HPDE6-E6E7 (cell line): ENCODE results near the gene AQP2.
A peak's percentile ranks its signal among the peaks of the same experiment; 100 is the strongest.

ENCODE experiments used
- DNase-seq: peaks from one replicate; pipeline ENCODE4 v3.0.0; 2011; ENCODE audit warnings: missing footprints; ENCODE audit errors: extremely low spot score

AQP2 gene

DNA sequence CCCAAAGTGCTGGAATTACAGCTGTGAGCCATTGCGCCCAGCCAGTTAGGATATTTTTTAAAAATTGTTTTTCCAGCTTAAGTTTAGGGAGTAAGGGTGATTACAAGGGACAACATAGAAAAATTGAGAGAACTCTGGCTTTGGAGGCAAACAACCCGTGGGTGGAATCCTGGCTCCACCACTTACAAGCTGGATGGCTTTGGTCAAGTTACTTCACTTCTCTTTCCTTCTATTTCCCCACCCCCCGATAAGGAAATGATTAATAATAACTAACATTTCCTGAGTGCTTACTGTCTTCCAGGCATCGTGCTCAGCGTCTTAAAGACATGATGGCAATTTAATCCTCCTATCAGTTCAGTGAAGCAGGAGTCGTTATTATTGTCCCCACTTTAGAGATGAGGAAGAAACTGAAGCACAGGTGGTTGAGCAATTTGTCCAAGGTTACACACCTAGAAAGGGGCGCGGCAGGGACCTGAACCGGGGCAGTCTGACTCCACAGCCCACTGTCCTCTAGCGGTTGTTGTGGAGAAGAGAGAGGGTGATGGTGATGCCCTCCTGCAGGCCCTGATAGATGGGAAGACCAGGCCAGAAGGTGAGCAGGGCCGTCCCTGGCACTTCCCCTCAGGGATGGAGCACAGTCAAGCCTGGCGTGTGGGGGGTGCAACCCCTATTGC, 30.2 kb upstream of the AQP2 start:
- DNase-seq, result no peak

DNA sequence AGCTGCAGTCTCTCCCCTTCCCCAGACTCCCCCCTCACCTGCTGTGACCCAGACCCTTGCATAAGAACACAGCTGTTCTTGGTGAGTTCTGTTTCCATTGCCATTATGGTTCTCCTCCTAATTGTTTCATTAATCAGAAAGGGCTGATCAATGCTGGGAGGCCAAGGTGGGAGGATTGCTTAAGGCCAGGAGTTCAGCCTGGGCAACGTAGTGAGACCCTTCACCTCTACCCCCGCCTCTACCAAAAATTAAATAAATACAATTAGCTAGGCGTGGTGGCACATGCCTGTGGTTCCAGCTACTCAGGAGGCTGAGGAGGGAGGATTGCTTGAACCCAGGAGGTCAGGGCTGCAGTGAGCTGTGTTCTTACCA, 29.6 kb upstream of the AQP2 start:
- DNase-seq, result no peak

DNA sequence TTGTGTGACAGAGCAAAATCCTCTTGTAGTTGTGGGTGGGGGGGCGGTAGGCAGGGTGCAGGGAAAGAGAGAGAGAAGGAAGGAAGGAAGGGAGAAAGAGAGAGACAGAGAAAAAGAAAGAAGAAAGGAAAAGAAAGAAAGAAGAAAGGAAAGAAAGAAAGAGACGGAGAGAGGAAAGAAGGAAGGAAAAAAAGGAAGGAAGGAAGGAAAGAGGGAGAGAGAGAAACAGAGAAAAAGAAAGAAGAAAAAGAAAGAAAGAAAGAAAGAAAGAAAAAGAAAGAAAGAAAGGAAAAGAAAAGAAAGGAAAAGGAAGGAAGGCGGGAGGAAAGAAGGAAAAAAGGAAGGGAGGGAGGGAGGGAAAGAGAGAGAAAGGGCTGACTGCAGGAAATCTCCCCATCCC, 29.2 kb upstream of the AQP2 start:
- DNase-seq, result no peak

DNA sequence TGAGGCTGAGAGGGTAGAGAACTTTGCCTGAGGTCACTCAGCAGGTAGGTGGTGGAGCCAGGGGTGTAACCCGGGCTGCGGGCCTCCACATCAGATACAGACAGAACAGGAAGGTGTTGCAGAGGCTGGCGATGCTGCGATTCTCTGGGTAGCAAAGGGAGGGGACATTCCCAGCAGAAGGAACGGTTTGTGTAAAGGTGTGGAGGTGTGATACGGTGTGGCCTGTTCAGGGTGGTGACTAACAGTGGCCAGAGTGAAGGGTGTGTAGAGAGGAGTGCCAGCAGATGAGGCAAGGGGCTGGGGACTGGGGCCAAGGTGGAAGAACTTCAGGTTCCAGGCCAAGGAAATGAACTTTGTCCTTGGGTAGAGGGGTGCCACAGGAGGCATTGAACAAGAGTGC, 28.6 kb upstream of the AQP2 start:
- DNase-seq, result no peak

DNA sequence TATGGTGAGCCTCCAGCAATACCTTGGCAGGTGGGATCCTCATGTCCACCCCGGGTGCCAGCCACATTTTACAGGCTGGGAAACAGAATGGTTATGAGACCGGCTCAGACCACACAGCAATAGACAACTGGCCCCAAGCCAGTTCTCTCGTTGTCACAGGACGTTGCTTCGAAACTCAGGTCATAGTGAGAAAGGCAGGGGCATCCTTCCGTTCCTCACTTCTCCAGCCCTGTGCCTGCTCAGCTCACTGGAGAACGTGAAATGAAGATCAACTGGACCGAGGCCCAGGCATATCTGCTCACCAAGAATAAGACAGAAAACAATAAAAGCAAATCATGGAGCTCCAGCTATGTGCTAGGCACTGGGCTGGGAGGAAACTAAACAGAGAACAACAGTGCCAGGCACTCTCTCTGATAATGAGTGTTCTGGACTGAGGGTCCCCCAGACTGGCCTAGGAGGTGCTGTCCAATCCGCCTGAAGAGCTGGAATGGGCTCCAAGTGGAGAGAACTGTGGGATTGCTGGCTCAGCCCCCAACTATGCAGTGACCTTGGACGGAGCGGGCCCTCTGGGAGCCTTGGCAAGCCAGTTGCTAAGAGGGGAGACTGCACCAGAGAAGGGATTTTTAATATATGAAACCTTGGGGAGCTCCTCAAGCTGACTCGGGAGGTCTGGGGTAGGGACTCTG, 28.0 kb upstream of the AQP2 start:
- no peak for DNase-seq

DNA sequence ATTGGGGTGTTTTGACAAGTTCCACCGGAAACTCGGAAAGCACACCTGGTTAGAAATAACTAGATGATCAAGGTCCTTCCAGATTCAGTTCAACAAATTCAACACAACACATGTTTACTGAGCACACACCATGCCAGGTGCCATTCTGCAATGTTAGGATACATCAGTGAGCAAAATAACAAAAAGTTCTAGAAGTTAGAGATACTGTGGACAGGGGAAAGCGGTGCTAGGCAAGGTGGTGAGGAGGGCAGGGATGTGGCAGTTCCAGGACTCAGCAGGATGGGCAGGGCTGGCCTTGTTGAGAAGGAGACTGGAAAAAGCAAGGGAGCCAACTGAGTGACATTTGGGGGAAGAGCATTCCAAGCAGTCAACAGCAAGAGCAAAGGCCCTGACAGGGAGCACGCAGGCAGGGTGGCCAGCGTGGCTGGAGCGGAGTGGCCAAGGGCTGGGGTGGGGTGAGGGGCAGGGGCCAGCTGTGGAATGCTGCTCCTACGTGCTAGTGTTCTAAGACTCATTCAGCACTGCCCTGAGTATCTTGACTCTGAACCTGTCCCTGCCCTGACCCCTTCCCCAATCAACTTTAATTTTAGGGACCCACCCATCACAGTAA, 27.4 kb upstream of the AQP2 start:
- no peak for DNase-seq

DNA sequence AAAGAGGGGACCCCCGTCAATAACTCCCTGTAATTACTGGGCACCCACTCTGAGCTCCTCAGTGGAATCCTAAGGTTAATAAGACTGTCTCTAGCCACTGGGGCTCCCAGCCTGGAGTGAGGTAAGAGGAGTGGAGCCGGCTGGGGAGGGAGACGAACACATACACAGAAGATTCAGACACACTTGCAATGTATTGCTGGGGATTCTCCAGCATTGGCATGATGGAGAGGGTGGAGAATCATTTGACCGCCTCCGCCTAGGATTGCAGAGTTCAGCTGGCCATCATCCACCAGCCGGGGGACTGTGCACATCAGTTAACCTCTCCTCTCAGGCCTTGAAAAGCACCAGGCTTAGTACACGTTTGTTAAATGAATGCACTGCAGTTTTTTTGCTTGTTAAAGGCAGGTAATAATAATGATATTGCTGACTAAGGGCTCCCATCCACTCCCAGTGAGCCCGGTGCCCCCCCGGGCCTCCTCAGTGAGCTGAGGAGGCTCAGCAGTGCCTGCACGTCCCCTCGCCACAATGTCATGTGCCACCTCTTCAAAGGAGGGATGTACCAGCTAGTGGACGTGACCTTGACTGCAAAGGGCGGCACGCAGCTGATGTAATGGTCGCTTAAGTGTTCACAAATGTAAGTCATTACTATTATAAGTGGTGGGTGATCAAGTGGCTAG, 26.5 kb upstream of the AQP2 start:
- DNase-seq, result no peak

DNA sequence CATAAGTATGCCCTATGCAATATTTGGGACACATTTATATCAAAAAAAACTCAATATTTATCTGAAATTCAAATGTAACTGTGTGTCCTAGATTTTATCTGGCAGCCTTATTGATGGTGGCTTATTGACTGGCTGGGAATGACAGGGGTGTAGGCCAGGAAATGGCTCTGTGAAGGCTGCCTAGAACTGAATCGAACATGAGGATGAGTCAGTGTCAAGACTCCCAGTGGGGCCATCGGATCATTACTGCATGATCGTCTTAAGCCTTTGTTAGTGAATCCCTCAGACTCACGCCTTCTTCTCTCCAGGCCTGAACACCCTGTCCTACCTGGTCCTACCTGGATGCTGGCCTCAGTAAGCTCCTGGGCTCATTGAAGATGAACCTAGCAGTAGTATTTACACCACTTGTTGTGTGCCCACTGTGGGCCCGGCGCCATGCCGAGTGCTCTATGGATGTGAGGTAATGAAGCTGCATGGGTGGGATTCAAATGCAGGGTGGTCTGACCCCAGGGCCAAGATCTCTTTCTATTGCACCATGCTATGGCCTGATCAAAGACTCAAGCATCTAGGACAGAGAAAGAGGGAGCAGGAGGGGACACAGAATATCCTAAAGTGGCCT, 25.8 kb upstream of the AQP2 start:
- DNase-seq, result no peak

DNA sequence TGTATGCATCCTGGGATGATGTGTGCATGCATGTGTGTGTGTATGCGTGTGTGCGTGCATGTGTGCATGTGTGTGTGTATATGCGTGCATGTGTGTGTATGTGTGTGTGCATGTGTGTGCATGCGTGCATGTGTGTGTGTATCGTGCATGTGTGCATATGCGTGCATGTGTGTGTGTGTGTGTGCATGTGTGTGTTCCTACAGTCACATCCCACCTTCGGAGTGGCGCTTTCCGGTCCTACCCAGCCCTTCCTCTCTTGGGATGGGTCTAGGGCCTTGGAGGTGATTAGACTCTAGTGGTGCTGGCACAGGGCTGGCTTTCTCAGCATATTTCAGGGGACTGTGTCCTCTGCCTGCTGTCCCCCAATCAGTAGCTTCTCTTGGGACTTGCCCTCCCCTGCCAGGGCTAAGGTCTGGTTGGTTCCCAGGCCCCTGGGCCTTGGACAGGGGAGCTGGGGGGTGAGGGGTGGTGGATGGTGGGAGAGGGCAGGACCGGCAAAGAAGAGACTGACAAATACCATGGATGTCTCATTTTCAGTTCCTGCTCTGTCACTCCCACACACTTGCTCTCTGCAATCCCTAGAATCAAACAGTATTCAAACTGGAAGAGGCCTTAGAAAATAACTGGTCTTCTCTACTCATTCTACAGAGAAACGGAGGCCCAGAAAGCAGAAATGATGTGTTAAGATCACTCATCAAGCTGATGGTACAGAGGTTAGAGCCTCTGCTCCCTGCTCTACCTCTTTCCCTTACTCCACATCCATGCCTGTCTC, 24.9 kb upstream of the AQP2 start:
- DNase-seq, result no peak

DNA sequence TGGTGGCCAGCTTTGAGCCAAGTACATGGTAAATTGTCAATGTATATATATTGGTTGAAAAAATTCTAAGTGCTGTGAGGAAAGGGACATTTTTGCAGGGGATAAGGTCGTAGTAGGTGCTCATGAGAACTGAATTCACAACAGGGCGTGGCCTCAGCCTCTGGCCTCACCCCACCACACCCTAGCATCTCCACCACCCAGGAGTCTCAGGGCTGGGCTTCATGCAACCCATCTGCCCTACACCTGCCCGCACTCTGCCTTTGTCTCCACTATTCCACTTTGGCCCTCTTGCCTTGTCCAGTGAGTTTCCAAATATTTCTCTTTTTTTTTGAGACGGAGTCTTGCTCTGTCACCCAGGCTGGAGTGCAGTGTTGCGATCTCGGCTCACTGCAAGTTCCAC, 22.1 kb upstream of the AQP2 start:
- DNase-seq, result no peak

DNA sequence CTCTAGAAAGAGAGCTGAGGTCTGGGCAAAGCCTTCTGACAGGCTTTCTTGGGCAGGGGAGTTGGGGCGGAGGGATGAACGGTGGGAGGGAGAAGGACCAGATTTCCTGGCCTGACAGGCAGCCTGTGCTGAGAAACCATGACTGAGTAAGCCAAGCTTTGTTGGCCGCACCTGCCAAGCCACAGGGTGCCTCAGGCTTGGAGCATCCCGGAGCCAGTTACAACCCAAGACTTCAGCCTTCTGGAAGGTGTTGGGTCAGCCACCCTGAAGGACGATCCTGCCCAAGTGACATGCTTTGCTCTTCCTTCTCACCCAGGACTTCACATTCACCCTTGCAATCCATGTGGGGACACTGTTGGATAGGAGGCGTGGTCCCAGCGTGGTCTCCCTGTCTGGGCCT, 21.0 kb upstream of the AQP2 start:
- DNase-seq, result no peak

DNA sequence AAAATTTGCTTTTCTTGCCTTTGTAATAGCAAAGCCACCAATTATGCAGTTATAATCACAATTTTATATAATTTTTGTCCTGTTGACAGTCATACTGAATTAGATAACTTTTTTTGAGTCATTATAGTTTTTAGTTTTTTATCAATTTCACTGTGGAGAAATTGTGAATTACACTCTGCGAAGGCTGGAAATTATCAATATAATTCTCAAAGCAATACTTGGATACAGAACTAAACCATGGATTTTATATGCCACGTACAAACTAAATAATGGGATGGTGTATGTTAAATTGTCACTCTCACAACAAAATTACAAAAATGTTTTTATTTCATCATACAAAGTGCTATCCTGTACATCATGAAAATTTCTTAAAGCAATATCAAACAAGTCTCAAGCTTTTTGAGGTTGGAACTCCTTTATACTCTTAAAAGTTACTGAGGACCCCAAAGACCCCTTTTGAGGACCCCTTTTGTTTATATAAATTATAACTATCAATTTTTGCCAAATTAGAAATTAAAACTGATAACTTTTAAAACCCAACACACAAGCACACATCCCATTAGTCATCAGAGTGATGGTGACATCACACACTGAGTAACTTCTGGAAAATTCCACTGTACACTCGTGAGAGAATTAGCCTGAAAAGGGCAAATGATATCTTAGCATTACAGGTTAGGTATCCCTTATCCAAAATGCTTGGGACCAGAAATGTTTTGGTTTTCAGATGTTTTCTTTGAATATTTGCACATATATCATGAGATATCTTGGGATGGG, 19.8 kb upstream of the AQP2 start:
- peak; percentile 49 for DNase-seq

DNA sequence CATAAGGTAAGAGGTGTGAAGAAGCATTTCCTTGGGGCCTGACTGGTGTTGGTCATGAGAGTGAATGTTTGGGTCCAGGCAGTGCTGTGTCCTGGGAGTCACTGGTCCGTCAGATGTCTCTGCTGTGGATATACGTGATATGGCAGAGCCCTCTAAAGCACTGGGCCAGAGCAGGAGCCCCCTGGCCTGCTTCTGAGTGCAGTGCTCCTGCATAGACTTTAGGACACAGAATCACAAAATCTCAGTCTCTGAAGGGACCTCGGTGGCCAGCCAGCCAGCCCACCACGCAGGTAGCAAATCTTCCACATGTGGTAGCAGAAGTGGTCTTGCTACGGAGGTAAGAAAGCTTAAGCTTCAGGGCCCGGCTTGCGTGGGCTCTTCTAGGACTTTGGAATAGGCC, 18.5 kb upstream of the AQP2 start:
- DNase-seq, result no peak

DNA sequence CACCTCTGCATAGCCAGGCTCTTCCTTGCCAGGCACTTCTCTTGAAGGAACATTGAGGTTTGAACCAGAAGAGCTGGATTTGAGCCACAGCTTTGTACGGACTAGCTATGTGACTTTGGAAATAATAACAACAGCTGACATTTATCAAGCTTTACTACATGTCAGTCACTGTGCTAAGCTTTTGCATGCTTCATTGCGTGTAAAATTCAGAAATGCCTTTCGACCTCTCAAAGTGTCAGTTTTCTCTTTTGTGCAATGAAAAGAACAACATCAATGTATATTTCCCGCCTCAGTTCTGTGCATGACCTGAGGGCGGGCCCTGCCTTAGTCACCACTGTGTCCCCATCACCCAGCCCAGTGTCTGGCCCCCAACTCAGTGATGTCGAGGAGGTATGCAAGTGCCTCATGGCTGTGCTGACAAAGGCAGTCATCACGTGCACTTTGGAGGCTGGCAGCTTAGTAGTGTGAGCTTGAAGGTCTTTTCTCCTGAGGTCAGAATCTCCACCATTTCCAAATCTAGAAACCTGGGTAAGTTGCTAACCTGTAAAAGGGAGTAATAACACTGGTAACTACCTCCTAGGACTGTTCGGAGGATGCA, 17.9 kb upstream of the AQP2 start:
- DNase-seq, result no peak

DNA sequence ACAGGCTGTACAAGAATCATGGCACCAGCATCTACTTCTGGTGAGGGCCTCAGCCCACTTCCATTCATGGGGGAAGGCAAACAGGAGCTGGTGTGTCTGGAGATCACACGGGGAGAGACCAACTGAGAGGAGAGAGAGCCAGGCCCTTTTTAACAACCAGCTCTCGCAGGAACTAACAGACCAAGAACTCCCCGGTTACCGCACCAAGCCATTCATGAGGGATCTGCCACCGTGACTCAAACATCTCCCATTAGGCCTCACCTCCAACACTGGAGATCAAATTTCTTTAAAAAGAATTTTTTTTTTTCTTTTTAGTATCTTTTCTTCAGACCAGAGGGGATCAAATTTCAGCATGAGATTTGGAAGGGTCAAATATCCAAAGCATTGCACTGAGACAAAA, 16.7 kb upstream of the AQP2 start:
- DNase-seq, result no peak

DNA sequence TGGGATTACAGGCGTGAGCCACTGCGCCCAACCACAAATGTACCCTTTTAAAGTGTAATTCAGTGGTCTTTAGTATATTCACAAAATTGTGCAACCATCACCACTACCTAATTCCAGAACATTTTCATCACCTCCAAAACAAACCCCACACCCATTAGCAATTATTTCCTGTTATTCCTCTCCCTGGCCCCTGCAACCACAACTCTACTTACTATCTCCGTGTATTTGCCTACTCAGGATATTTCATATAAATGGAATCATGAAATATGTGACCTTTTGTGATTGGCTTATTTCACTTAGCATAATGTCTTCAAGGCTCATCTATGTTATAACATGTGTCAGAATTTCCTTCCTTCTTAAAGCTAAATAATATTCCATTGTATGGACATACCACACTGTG, 16.0 kb upstream of the AQP2 start:
- DNase-seq, result no peak

DNA sequence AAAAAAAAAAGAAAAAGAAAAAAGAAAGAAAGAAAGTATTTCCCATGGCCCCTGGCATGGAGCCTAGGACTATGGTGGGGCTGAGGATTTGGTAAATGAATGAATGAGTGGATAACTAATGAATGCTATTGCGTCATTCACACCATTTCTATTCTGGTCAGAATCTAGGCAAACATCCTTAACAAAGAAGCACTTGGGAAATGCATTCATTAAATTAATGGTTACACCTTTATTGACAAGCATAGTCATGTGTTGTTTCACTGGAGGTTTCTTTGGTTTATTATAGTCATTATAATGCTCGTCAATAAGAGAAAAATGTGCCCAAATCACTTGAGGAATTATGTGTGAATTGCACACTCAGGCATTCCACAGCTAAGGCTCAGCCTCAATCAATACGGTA, 13.6 kb upstream of the AQP2 start:
- no peak for DNase-seq

DNA sequence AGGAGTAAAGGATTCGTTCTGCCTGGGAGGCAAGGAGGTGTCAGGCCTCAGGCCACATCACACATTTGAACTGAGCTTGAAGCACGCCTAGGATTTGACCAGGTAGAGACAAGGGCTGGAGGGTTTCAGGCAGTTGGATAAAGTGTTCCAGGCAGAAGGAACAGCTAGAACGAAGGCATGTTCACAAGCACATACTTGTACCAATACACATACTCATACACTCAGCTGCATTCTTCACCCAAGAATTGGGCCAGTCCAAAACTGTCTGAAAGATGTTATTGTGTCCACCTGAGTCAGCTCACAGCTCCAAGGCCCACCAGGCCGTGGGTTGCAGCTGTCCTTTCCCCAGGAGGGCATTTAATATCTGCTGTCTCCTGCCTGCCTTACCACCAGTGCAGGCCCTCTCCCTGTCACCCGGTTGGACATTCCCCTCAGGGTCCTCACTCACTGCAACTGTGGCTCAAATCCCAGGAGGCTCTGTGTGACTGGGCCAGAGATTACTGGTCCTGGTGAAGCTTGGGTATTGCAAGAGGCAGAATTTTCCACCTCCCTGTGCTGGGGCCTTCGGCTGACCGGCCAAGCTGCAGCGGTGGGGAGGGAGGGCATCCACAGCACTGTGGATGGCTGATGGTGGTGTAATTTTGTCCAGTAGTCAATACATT, 12.8 kb upstream of the AQP2 start:
- no peak for DNase-seq

DNA sequence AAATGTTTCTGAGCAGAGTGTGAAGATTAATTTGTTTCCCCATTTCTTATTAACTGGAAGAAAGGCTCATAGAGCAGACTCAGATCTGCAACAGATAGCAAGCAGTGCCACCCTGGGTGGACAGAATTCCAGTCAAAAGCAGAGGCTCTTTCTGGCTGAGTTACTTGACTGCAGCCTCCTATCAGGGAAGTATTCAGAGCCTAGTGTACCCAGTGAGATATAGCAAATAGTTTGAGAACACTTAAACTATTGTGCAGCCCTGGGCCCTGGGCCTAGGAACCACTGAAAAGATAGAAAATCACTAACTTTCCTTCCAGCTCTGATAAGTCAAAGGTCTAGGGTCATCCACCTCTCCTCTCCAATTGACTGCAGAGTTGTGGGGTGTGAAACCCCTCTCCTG, 11.2 kb upstream of the AQP2 start:
- no peak for DNase-seq

DNA sequence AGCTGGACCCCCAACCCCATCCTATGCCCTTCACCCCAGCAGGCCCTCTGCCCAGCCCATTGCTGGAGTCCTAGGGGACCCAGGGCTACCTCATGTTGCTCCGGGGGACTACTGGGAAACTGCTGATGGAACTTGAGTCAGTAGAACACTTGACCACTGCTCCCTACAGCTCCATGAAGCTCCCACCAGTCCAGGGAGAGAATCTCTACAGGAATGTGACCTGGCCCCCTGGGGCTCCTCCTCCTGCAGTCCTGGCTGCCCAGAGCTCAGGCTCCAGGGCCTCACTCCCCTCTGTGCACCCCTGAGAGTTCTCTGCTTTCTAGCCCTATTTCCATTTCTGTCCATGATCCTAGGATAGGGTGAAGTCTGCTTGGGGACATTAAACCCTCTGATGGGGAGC, 10.8 kb upstream of the AQP2 start:
- no peak for DNase-seq
